PC-9 (cell line): ENCODE measurements around the gene HCAR3. TPM values are rescaled to one million over a fixed set of nuclear protein-coding genes. Genes with fewer than 3 reads are reported as not detected.
"Not testable (repeated sequence)": the region's sequence is repeated elsewhere in the genome, so short reads cannot be mapped to it uniquely, and the experiment has no call there.

Source experiments
- Bru-seq: library from RNA; stranded (reverse); fragments of 400-500 nt; gene quantifications from one replicate; lab custom pipeline; 2021; lab: Mats Ljungman, UMichigan
- BruChase-seq, 2 experiments: library from RNA; stranded (reverse); fragments of 400-500 nt; gene quantifications; one replicate each; lab custom pipeline; 2021; lab: Mats Ljungman, UMichigan
- BruUV-seq: library from RNA; stranded (reverse); fragments of 400-500 nt; replicated peaks from 2 replicates; lab custom pipeline; 2021; lab: Mats Ljungman, UMichigan
- CTCF ChIA-PET: fragments of 300-600 bp; sonication (Branson Sonifier 250); formaldehyde crosslinking; loops from one replicate; lab custom pipeline; 2022; ENCODE audit warnings: antibody characterized with exemption; lab: Charles Lee
- POLR2A ChIA-PET: fragments of 300-600 bp; sonication (Branson Sonifier 250); formaldehyde crosslinking; loops from one replicate; lab custom pipeline; 2022; ENCODE audit warnings: antibody characterized with exemption; ENCODE audit not compliant: unreplicated experiment; lab: Charles Lee
- DNase-seq, 2 experiments: peaks; one replicate each; pipeline versions ENCODE4 v3.0.0 to v3.0.0-alpha.2; 2015 to 2022; ENCODE audit warnings: mixed read lengths in 1 of 2
- H2AFZ ChIP-seq: fragments of 200-600 bp; sonication (generic); 2 replicates; pipeline ENCODE4 v1.8.1; 2017; ENCODE audit warnings: antibody characterized with exemption
- H3F3A ChIP-seq: fragments of 200-600 bp; sonication (generic); 2 replicates; pipeline ENCODE4 v1.8.1; 2017; ENCODE audit warnings: antibody characterized with exemption, mild to moderate bottlenecking, low read depth; ENCODE audit not compliant: insufficient read depth
- H3K27ac ChIP-seq: fragments of 200-600 bp; sonication (generic); 2 replicates; pipeline ENCODE4 v1.6.1; 2016; ENCODE audit warnings: mixed run types
- H3K27me3 ChIP-seq: fragments of 200-600 bp; sonication (generic); 2 replicates; pipeline ENCODE4 v1.6.1; 2016; ENCODE audit warnings: low read depth, mixed run types; ENCODE audit not compliant: insufficient read depth
- H3K36me3 ChIP-seq: fragments of 200-600 bp; sonication (generic); 2 replicates; pipeline ENCODE4 v1.6.1; 2016; ENCODE audit warnings: low read depth, mixed run types
- H3K4me1 ChIP-seq: fragments of 200-600 bp; sonication (generic); replicated peaks from 2 replicates; pipeline ENCODE4 v1.6.1; 2016; ENCODE audit warnings: mixed run types; ENCODE audit not compliant: insufficient read depth
- H3K4me2 ChIP-seq: fragments of 200-600 bp; sonication (generic); 2 replicates; pipeline ENCODE4 v1.6.1; 2017; ENCODE audit warnings: mixed run types
- H3K4me3 ChIP-seq: fragments of 200-600 bp; sonication (generic); 2 replicates; pipeline ENCODE4 v1.6.1; 2016; ENCODE audit warnings: mixed run types
- H3K79me2 ChIP-seq: fragments of 200-600 bp; sonication (generic); 2 replicates; pipeline ENCODE4 v1.6.1; 2017; ENCODE audit warnings: low read depth, mixed run types
- H3K9me2 ChIP-seq: fragments of 200-600 bp; sonication (generic); 2 replicates; pipeline ENCODE4 v1.8.1; 2017; ENCODE audit warnings: mild to moderate bottlenecking; ENCODE audit not compliant: insufficient read depth
- H3K9me3 ChIP-seq: fragments of 200-600 bp; sonication (generic); 2 replicates; pipeline ENCODE4 v1.8.1; 2016; ENCODE audit warnings: low read depth; ENCODE audit not compliant: insufficient read depth
- H4K20me1 ChIP-seq: fragments of 200-600 bp; sonication (generic); 2 replicates; pipeline ENCODE4 v1.8.1; 2017; ENCODE audit not compliant: insufficient read depth
- EZH2 ChIP-seq: fragments of 200-600 bp; sonication (generic); IDR thresholded peaks from 2 replicates; pipeline ENCODE4 v1.8.0; 2017; ENCODE audit warnings: antibody characterized with exemption, low read depth
- intact Hi-C: fragments of 100-400 bp; cut with micrococcal nuclease; formaldehyde crosslinking; loops from one replicate; pipeline ENCODE4 v1.10.0; 2022; ENCODE audit not compliant: unreplicated experiment
- long read RNA-seq: library from polyadenylated mRNA; stranded (forward); transcript quantifications from one replicate; pipeline ENCODE4 v2.0.0, GENCODE V29; 2022
- total RNA-seq: library from RNA; stranded (reverse); gene quantifications from 2 replicates; pipeline ENCODE4 v1.2.3, GENCODE V29; 2021
- TF ChIP-seq, protein P1 (sequence below): fragments of 200-600 bp; sonication (generic); conservative IDR thresholded peaks from 2 replicates; pipeline ENCODE4 v1.6.1; 2017; ENCODE audit warnings: mixed run types, antibody characterized with exemption, mild to moderate bottlenecking, moderate library complexity

Gene HCAR3
- total RNA-seq (0.38 and 0.44 TPM in 2 replicates), Bru-seq, nascent RNA (percentile 27 among the genes with signal in this experiment), BruChase-seq, experiment 1, labeled RNA remaining after a 2-hour chase (percentile 36 among the genes with signal in this experiment), BruChase-seq, experiment 2, labeled RNA remaining after a 6-hour chase (percentile 46 among the genes with signal in this experiment)
- long read RNA-seq, result 0 reads

DNA sequence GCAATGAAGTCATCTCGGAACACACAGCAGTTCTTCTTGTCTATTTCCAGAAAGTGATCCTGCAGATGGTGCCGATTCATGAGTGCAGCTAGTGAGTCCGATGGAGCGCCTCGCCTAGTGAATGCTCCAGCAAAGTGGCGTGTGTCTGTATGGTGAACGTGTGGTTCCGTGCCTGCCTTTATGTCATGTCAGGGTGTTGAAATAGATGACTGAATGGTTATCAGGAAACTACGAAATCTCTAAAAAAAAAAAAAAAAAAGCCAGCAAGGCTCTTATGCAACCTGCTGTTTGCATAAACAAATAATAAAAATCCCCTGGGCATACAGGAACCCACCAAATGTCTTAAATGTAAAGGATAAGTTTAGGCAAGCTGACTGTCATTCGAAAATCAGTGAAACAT lies at the start of gene HCAR3:
Gene HCAR3, minus strand, starts transcription at position 154 of the 400 bp plus-strand sequence. Its CDS starts 74 bp downstream, at position 80.
- intact Hi-C loops, BruUV-seq, H3K79me2 ChIP-seq, H2AFZ ChIP-seq, POLR2A ChIA-PET, H4K20me1 ChIP-seq, H3K27me3 ChIP-seq, H3K9me3 ChIP-seq, CTCF ChIA-PET, H3K9me2 ChIP-seq, H3F3A ChIP-seq, H3K36me3 ChIP-seq, H3K4me3 ChIP-seq, H3K27ac ChIP-seq: not testable (repeated sequence)
- Histone ChIP-seq H3K4me2 (peak within 1 kb of the TSS; percentile 49; the same call in 1 of the 2 replicates), H3K4me1 (peaks cover 11% of the 10 kb centered on the region)
- peak in 1 of 2 experiments; percentile 64 for DNase-seq

DNA sequence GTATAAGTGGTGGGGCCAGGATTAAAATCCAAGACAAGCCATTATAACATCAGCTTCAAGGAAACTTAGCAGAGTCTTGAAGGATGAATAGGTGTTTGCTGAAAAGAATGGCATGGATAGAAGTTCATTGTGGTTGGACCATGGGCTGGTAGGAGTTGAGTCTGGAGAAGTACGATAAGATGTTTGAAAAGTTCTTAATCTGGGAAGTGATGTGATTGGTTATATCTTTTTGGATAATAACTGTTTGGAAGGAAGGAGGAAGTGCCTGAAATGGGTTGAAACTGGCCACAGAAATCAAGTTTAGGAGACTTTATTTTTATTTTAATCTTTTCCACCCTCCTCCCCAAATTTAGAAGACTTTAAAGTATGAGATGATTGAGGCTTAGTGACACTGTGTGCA lies 41.0 kb upstream of the HCAR3 start:
- intact Hi-C loops, result no loop called here
- TF ChIP-seq EZH2, result no peak
- TF ChIP-seq, protein P1, sequence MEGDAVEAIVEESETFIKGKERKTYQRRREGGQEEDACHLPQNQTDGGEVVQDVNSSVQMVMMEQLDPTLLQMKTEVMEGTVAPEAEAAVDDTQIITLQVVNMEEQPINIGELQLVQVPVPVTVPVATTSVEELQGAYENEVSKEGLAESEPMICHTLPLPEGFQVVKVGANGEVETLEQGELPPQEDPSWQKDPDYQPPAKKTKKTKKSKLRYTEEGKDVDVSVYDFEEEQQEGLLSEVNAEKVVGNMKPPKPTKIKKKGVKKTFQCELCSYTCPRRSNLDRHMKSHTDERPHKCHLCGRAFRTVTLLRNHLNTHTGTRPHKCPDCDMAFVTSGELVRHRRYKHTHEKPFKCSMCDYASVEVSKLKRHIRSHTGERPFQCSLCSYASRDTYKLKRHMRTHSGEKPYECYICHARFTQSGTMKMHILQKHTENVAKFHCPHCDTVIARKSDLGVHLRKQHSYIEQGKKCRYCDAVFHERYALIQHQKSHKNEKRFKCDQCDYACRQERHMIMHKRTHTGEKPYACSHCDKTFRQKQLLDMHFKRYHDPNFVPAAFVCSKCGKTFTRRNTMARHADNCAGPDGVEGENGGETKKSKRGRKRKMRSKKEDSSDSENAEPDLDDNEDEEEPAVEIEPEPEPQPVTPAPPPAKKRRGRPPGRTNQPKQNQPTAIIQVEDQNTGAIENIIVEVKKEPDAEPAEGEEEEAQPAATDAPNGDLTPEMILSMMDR, result no peak
- Histone ChIP-seq H3K4me1 (peaks cover 13% of the 10 kb centered on the region), H4K20me1 (peaks cover 27% of the 10 kb centered on the region), H3F3A (peaks cover 10% of the 10 kb centered on the region), H3K4me3 (no peak overlapping the region), H2AFZ (no peak overlapping the region), H3K9me2 (no peaks in the 10 kb centered on the region), H3K79me2 (peaks cover 81% of the 10 kb centered on the region), H3K4me2 (no peak overlapping the region), H3K36me3 (peaks cover 61% of the 10 kb centered on the region), H3K9me3 (no peaks in the 10 kb centered on the region), H3K27me3 (no peaks in the 10 kb centered on the region), H3K27ac (no peak overlapping the region)
- BruUV-seq, result no TSS peak
- no peak for DNase-seq
- ChIA-PET POLR2A (no interaction called here), CTCF (no interaction called here)

DNA sequence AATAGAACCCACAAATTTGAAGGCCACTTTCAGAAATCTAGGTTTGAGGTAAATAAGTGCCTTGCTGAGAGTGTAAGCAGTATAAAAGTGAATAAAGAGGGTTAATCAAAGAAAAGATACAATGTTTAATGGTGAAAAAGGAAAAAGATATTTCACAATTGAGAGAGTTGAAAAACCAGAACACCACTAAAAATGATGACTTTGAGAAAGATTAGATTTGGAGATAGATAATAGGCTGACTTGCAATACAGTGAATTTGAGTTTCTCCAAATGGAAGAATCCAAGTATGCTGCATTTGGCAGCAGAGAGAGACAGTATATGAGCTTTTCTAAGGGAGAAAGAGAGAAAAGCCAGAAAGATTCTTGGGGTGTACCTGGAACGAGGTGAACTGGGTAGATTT lies 38.2 kb upstream of the HCAR3 start:
- POLR2A ChIA-PET, result interaction anchor here (0.7 kb wide), 1 partner anchor 117 kb away, joined by 3 read pairs; no protein-coding TSS in a partner anchor
- Histone ChIP-seq H3K27me3 (no peaks in the 10 kb centered on the region), H3F3A (peaks cover 17% of the 10 kb centered on the region), H3K9me2 (no peaks in the 10 kb centered on the region), H3K27ac (no peak overlapping the region), H2AFZ (no peak overlapping the region), H4K20me1 (peaks cover 8% of the 10 kb centered on the region; the same call in 1 of the 2 replicates), H3K4me1 (peaks cover 25% of the 10 kb centered on the region), H3K36me3 (peaks cover 43% of the 10 kb centered on the region), H3K4me2 (peak overlapping the region; percentile 84; the same call in 1 of the 2 replicates), H3K79me2 (peaks cover 61% of the 10 kb centered on the region), H3K4me3 (no peak overlapping the region), H3K9me3 (no peaks in the 10 kb centered on the region)
- CTCF ChIA-PET, result no interaction called here
- no peak for DNase-seq
- BruUV-seq, result no TSS peak
- TF ChIP-seq EZH2, result no peak
- TF ChIP-seq, protein P1, result no peak
- intact Hi-C loops, result no loop called here
